Measurements from ENCODE around the gene FOXO1.
"Not testable (repeated sequence)": the region's sequence is repeated elsewhere in the genome, so short reads cannot be mapped to it uniquely, and the experiment has no call there.

- not testable (repeated sequence) for TF ChIP-seq YY1 (IDR thresholded peaks at IDR 0.05; ENCODE audit: insufficient read depth, insufficient read length); SUZ12 (IDR thresholded peaks at IDR 0.05; ENCODE audit: extremely low read depth, insufficient read depth, insufficient read length); ZNF274 (IDR thresholded peaks at IDR 0.05; ENCODE audit: low read depth, low read length)
These were observed 48.0 kb upstream of the FOXO1 start for GRCh38 chr13:40714433-40714832.
